SK-N-SH treated with all-trans-retinoic acid at 6 μM for 48 hours (cell line): ENCODE data around the gene APC2.
"Not testable (repeated sequence)": the region's sequence is repeated elsewhere in the genome, so short reads cannot be mapped to it uniquely, and the experiment has no call there.

Experiments used
- ATAC-seq: fragments of 200-7000 bp; cut with Tn5 transposase; 3 replicates; pipeline ENCODE4 v1.9.1; 2020; ENCODE audit warnings: mild to moderate bottlenecking, moderate library complexity
- ARNTL ChIP-seq: fragments of 450-650 bp; formaldehyde crosslinking; IDR thresholded peaks from 2 replicates; pipeline ENCODE4 v1.5.0; 2020; ENCODE audit warnings: low read depth, mild to moderate bottlenecking, moderate library complexity, borderline replicate concordance
- CSDC2 ChIP-seq: fragments of 250-450 bp; sonication (Bioruptor Pico); IDR thresholded peaks from 2 replicates; pipeline ENCODE4 v1.5.0; 2020; ENCODE audit warnings: mild to moderate bottlenecking, moderate library complexity
- ESRRG ChIP-seq: fragments of 250-450 bp; sonication (Bioruptor Pico); IDR thresholded peaks from 2 replicates; pipeline ENCODE4 v1.6.1; 2021; ENCODE audit warnings: mild to moderate bottlenecking
- OSR1 ChIP-seq: fragments of 250-450 bp; sonication (Bioruptor Pico); IDR thresholded peaks from 2 replicates; pipeline ENCODE4 v1.8.0; 2022; ENCODE audit warnings: moderate library complexity, mild to moderate bottlenecking, inconsistent platforms
- PPARA ChIP-seq: fragments of 250-450 bp; sonication (Bioruptor Pico); IDR thresholded peaks from 2 replicates; pipeline ENCODE4 v1.5.0; 2020; ENCODE audit warnings: mild to moderate bottlenecking, borderline replicate concordance
- RARB ChIP-seq: fragments of 250-450 bp; sonication (Bioruptor Pico); IDR thresholded peaks from 2 replicates; pipeline ENCODE4 v1.8.0; 2021; ENCODE audit warnings: mild to moderate bottlenecking, moderate library complexity
- SNAI2 ChIP-seq: fragments of 250-450 bp; sonication (Bioruptor Pico); IDR thresholded peaks from 2 replicates; pipeline ENCODE4 v1.5.0; 2020; ENCODE audit warnings: mild to moderate bottlenecking, moderate library complexity
- ZC3H10 ChIP-seq: fragments of 250-450 bp; sonication (Bioruptor Pico); IDR thresholded peaks from 2 replicates; pipeline ENCODE4 v1.5.1; 2021; ENCODE audit warnings: mild to moderate bottlenecking, moderate library complexity
- ZFP30 ChIP-seq: fragments of 450-650 bp; formaldehyde crosslinking; IDR thresholded peaks from 2 replicates; pipeline ENCODE4 v1.5.0; 2022; ENCODE audit warnings: mild to moderate bottlenecking, moderate library complexity
- ZNF565 ChIP-seq: fragments of 450-650 bp; formaldehyde crosslinking; conservative IDR thresholded peaks from 2 replicates; pipeline ENCODE4 v1.5.0; 2020; ENCODE audit warnings: low read depth, mild to moderate bottlenecking, moderate library complexity
- ZNF70 ChIP-seq: fragments of 450-650 bp; formaldehyde crosslinking; IDR thresholded peaks from 2 replicates; pipeline ENCODE4 v1.5.0; 2020; ENCODE audit warnings: mild to moderate bottlenecking, moderate library complexity
- ZNF8 ChIP-seq: fragments of 450-650 bp; formaldehyde crosslinking; IDR thresholded peaks from 2 replicates; pipeline ENCODE4 v1.5.0; 2020; ENCODE audit warnings: mild to moderate bottlenecking, moderate library complexity
- TF ChIP-seq, protein P1 (sequence below): fragments of 250-450 bp; sonication (Bioruptor Pico); IDR thresholded peaks from 2 replicates; pipeline ENCODE4 v1.5.1; 2021; ENCODE audit warnings: mild to moderate bottlenecking, moderate library complexity
- TF ChIP-seq, protein P2 (sequence below): fragments of 250-450 bp; sonication (Bioruptor Pico); IDR thresholded peaks from 2 replicates; pipeline ENCODE4 v1.8.0; 2020; ENCODE audit warnings: mild to moderate bottlenecking, moderate library complexity, borderline replicate concordance
- TF ChIP-seq, protein P3 (sequence below): fragments of 250-450 bp; sonication (Bioruptor Pico); IDR thresholded peaks from 2 replicates; pipeline ENCODE4 v1.5.0; 2020; ENCODE audit warnings: mild to moderate bottlenecking, moderate library complexity
- TF ChIP-seq, protein P4 (sequence below): fragments of 250-450 bp; sonication (Bioruptor Pico); IDR thresholded peaks from 2 replicates; pipeline ENCODE4 v1.5.1; 2020; ENCODE audit warnings: low read depth, mild to moderate bottlenecking, moderate library complexity
- TF ChIP-seq, protein P5 (sequence below): fragments of 250-450 bp; sonication (Bioruptor Pico); IDR thresholded peaks from 2 replicates; pipeline ENCODE4 v1.8.0; 2021; ENCODE audit warnings: low read depth, mild to moderate bottlenecking, moderate library complexity, borderline replicate concordance

Gene APC2

DNA sequence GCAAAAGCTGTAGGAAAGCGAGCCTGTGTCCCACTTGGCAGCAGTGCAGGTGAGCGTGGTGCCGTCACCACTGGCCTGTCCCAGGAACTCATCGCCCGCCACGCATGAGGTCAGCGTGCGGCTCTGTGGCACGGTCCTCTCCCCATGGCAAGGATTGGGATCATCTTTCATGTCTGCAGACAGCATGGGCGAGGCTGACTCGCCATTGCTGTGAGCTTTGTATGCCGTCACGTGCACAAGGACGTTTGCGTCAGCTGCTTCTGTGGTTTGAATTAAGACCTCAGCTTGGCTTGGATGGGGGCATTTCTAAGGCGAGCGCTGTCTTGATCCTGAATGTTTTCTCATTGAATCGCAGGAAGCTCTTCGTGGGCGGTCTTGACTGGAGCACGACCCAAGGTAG lies 32.8 kb upstream of the APC2 start:
- no peak for TF ChIP-seq ZNF8 (CRISPR knock-in tag)
- TF ChIP-seq OSR1: no peak
- no peak for ATAC-seq

DNA sequence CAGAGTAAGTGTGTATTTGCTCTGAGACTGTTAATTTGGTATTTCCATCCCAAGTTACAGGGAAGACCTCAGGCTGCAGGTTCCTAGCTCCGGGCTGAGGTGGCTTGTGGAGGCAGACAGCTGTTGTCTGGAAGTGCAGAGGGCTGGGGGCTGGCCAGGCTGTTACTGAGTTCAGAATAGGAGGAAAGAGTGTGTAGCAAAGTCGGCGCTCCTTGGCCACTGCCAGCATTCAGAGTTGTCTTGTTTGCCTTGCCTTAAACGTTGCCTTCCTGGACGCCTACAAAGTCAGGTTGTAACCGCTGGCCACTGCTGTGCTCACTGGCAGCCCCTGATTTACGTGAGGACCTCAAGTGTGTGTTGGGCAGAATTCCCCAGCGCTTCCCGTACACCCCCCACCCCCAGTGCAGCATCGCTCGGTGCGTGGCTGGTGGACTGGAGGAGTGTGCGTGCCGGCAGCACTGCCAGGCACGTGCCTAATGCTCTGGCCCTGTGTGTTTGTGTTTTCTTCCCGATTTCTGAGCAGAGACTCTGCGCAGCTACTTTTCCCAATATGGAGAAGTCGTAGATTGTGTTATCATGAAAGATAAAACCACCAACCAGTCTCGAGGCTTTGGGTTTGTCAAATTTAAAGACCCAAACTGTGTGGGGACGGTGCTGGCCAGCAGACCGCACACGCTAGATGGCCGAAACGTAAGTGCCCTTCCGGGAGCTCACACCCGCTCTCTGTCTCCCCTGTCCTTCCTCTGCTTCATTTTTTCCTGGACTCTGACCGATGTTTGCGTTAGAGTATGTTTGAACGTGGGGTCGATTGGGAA lies 32.0 kb upstream of the APC2 start:
- ATAC-seq: no peak
- TF ChIP-seq PPARA (CRISPR knock-in tag): no peak
- TF ChIP-seq, protein P1, sequence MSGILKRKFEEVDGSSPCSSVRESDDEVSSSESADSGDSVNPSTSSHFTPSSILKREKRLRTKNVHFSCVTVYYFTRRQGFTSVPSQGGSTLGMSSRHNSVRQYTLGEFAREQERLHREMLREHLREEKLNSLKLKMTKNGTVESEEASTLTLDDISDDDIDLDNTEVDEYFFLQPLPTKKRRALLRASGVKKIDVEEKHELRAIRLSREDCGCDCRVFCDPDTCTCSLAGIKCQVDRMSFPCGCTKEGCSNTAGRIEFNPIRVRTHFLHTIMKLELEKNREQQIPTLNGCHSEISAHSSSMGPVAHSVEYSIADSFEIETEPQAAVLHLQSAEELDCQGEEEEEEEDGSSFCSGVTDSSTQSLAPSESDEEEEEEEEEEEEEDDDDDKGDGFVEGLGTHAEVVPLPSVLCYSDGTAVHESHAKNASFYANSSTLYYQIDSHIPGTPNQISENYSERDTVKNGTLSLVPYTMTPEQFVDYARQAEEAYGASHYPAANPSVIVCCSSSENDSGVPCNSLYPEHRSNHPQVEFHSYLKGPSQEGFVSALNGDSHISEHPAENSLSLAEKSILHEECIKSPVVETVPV: no peak

DNA sequence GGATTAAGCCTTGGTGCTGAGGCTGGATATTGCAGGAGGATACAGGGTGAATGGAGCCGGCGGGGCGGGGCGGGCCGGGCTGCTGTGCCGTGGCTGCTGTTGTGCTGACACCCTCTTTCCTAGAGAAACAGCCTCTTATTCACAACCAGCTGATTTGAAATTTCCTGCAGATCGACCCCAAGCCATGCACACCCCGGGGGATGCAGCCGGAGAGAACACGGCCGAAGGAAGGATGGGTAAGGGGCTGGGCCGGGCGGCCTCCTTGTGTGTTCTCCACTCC lies 31.5 kb upstream of the APC2 start:
- ATAC-seq: no peak
- TF ChIP-seq OSR1 (no peak), ZNF565 (no peak), ARNTL (CRISPR knock-in tag) (no peak), CSDC2 (CRISPR knock-in tag) (no peak), SNAI2 (no peak)
- TF ChIP-seq, protein P2, sequence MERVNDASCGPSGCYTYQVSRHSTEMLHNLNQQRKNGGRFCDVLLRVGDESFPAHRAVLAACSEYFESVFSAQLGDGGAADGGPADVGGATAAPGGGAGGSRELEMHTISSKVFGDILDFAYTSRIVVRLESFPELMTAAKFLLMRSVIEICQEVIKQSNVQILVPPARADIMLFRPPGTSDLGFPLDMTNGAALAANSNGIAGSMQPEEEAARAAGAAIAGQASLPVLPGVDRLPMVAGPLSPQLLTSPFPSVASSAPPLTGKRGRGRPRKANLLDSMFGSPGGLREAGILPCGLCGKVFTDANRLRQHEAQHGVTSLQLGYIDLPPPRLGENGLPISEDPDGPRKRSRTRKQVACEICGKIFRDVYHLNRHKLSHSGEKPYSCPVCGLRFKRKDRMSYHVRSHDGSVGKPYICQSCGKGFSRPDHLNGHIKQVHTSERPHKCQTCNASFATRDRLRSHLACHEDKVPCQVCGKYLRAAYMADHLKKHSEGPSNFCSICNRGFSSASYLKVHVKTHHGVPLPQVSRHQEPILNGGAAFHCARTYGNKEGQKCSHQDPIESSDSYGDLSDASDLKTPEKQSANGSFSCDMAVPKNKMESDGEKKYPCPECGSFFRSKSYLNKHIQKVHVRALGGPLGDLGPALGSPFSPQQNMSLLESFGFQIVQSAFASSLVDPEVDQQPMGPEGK (CRISPR knock-in tag): no peak
- TF ChIP-seq, protein P3, sequence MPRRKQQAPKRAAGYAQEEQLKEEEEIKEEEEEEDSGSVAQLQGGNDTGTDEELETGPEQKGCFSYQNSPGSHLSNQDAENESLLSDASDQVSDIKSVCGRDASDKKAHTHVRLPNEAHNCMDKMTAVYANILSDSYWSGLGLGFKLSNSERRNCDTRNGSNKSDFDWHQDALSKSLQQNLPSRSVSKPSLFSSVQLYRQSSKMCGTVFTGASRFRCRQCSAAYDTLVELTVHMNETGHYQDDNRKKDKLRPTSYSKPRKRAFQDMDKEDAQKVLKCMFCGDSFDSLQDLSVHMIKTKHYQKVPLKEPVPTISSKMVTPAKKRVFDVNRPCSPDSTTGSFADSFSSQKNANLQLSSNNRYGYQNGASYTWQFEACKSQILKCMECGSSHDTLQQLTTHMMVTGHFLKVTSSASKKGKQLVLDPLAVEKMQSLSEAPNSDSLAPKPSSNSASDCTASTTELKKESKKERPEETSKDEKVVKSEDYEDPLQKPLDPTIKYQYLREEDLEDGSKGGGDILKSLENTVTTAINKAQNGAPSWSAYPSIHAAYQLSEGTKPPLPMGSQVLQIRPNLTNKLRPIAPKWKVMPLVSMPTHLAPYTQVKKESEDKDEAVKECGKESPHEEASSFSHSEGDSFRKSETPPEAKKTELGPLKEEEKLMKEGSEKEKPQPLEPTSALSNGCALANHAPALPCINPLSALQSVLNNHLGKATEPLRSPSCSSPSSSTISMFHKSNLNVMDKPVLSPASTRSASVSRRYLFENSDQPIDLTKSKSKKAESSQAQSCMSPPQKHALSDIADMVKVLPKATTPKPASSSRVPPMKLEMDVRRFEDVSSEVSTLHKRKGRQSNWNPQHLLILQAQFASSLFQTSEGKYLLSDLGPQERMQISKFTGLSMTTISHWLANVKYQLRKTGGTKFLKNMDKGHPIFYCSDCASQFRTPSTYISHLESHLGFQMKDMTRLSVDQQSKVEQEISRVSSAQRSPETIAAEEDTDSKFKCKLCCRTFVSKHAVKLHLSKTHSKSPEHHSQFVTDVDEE: no peak
- TF ChIP-seq, protein P4, sequence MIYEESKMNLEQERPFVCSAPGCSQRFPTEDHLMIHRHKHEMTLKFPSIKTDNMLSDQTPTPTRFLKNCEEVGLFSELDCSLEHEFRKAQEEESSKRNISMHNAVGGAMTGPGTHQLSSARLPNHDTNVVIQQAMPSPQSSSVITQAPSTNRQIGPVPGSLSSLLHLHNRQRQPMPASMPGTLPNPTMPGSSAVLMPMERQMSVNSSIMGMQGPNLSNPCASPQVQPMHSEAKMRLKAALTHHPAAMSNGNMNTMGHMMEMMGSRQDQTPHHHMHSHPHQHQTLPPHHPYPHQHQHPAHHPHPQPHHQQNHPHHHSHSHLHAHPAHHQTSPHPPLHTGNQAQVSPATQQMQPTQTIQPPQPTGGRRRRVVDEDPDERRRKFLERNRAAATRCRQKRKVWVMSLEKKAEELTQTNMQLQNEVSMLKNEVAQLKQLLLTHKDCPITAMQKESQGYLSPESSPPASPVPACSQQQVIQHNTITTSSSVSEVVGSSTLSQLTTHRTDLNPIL: no peak
- TF ChIP-seq, protein P5, sequence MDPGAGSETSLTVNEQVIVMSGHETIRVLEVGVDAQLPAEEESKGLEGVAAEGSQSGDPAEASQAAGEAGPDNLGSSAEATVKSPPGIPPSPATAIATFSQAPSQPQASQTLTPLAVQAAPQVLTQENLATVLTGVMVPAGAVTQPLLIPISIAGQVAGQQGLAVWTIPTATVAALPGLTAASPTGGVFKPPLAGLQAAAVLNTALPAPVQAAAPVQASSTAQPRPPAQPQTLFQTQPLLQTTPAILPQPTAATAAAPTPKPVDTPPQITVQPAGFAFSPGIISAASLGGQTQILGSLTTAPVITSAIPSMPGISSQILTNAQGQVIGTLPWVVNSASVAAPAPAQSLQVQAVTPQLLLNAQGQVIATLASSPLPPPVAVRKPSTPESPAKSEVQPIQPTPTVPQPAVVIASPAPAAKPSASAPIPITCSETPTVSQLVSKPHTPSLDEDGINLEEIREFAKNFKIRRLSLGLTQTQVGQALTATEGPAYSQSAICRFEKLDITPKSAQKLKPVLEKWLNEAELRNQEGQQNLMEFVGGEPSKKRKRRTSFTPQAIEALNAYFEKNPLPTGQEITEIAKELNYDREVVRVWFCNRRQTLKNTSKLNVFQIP (CRISPR knock-in tag): no peak

DNA sequence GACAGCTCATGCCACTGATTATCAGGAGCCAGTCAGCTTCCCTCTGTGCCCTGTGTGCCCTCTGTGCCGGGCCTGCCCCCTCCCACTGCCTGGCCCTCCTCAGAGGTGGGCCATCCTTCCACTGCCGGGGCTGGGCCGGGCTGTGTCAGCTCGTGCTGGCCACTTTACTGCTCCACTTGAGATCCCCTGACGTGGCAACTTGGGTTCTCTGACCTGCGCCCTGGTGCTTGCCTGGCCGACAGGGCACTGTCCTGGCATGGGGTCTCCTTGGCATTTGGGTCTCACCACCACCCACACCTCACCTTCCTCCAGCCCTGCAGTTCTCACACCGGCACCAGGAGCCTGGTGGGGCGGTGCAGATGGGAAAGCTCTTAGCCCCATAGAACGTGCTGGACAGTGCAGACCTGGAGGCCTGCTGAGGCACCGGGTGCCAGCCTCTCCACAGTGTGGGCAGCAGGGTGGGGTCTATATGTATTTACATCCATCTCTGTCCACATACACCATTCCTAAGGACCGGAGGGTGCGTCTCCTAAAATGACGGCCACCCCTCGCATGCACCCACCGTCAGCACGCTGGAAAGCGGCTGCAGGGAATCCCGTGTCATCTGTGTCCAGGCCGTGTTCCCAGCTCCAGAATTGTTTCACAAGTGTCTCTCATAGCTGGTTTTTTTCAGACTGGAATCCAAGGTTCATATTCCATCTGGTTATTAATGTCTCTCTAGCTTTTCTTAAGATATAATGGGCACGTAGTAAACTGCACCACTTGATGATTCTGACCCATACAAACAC lies 30.8 kb upstream of the APC2 start:
- TF ChIP-seq ZNF8 (CRISPR knock-in tag) (no peak), ZNF565 (no peak), RARB (CRISPR knock-in tag) (no peak)
- no peak for ATAC-seq

DNA sequence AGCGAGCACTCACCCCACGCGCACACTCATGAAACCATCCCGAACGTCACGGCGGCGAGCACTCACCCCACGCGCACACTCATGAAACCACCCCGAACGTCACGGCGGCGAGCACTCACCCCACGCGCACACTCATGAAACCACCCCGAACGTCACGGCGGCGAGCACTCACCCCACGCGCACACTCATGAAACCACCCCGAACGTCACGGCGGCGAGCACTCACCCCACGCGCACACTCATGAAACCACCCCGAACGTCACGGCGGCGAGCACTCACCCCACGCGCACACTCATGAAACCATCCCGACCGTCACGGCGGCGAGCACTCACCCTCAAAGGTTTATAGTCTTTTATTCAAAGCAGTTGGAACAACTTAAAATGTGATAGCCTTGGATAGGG lies 29.8 kb upstream of the APC2 start:
- not testable (repeated sequence) for ATAC-seq

DNA sequence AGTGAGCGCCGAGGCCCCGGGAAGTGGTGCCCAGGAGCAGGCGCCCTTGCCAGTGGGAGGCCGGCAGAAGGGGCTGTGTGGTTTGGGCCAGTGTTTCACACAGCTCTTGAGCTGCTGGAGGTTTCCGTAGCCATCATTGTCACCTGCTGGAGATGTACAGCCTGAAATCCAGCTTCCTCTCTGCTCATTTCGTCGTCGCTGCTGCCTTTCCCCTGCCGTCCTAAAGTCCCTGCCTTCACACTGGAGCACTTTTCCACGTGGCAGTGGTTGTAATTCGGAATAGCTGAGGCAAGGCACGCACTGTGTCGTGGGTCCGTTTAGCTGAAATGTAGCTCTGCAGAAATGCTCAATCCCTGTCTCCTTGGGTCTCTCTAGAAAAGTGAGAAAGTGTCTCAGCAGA lies 29.3 kb upstream of the APC2 start:
- TF ChIP-seq ZC3H10 (no peak), ESRRG (CRISPR knock-in tag) (no peak), ZNF70 (no peak), ZFP30 (CRISPR knock-in tag) (no peak), RARB (CRISPR knock-in tag) (no peak)
- TF ChIP-seq, protein P2 (CRISPR knock-in tag): no peak
- ATAC-seq: no peak
